CD4-positive, alpha-beta T cell treated with Interleukin-4 for 1 hour (primary cell): ENCODE measurements around the gene NEU2.
"Not testable (repeated sequence)": the region's sequence is repeated elsewhere in the genome, so short reads cannot be mapped to it uniquely, and the experiment has no call there.

Experiments used
- DNase-seq, 2 donors: peaks; one replicate each; pipeline ENCODE4 v3.0.0-alpha.2; 2020 to 2022

Gene NEU2

DNA sequence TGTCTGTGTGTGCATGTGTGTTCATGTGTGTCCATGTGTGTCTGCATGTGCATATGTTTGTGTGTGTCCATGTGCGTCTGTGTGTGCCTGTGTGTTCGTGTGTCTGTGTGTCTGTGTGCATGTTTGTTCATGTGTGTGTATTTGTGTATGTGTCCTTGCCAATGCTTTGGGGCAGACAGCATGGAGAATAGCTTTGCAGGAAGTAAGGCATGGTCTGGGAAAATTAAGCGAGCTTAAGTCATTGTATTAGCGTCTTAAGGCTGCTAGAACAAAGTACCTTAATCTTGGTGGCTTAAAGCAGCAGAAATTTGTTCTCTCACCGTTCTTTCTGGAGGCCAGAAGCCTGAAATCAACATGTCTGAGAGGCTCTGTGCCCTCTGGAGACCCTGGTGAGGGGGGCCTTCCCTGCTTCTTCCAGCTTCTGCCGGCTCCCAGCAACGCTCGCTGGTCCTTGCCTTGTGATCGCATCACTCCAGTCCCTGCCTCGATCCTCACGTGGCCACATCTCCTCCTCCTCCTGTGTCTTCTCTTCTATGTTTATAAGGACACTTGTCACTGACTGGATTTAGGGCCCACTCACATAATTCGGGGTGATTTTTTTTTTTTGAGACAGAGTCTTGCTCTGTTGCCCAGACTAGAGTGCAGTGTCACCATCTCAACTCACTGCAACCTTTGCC, 3.8 kb downstream of the NEU2 start:
- DNase-seq, result no peak

- DNase-seq, result no peak
These were observed 4.6 kb downstream of the NEU2 start for GRCh38 chr2:233037078-233037477.

- DNase-seq, result no peak
These were observed 6.9 kb downstream of the NEU2 start for GRCh38 chr2:233039212-233039845.

DNA sequence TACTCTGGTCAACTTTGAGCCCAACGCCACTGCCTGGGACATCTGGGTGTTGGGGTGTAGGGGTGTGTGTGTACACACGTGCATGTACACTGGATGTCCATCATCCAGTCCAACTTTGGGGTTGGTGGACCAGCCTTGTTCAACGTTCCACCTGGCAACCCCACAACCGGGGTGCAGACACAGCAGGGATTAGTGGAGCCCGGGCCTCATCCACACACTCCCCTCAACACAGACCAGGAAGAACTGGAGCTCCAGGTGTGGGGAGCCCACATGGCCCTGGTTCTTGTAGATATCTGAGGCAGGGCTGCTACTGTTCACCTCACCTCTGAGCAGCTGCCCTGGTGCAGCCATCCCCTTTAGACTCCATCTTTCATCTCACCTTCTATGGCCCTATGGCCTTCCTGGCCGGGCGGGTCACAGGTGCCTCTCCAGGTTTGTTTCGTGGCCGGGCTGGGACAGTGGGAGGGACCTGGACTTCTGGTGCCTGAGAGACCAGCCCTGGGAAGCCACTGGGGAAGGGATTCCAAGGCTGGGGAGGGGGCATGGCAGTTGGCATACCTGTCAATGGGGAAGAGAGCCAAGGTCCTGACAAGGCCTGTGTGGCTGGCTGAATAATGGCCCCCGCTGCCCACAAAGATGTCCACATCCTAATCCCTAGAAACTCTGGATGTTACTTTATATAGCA, 7.5 kb downstream of the NEU2 start:
- DNase-seq, result no peak

GRCh38 chr2:233040571-233040970, 8.1 kb downstream of the NEU2 start:
- DNase-seq, result no peak

- DNase-seq, result no peak
These were observed 9.4 kb downstream of the NEU2 start for GRCh38 chr2:233041722-233042323.

GRCh38 chr2:233042549-233042948, 10.1 kb downstream of the NEU2 start:
- DNase-seq, result no peak

DNA sequence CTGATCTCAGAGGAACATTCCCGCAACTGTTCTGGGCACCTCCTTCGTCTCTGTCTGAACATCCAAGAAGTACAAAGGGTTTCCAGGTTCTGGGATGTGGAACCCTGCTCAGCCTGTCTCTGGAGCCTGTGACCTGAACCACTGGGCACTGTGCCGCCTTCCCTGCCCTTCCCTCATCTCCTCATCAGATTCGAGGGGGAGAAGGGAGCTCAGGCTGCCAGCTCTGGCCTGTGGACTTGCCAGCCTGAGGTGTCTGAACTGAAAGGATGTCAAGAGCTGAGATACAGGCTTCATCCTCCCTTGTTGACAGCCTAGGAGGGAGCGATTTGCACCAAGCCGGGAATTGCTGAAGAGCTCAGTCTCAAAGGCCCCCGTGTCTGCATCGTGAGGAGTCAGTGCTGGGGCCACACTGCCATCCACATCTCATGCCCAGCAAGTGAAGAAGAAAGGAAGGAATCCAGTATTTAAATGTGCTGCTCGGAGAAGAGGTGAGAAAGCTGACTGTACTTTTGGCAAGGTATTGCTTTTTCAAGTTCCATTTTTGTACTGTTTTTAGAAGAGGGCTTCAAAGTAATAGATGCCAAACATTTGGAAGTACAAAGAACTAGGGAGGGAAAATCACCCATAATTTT, 12.6 kb downstream of the NEU2 start:
- DNase-seq, result no peak

DNA sequence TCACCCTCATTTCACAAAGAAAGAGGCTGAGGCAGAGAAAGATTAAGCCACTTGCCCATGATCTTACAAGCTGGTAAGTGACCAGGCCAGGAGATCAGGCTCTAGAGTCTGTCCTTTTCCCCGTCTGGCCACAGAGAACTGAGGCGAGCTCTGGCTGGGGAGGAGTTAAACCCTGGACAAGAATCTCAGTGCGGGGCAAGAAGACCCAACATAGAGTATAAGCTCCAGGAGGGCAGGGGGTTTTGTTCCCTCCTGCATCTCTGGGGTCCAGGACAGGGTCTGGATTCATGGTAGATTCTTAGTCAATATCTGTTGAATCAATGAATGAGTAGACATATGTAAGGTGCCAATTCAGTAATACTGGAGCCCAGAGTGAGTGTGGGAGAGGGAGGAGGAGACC, 14.7 kb downstream of the NEU2 start:
- DNase-seq, result no peak

GRCh38 chr2:233047667-233048066, 15.2 kb downstream of the NEU2 start:
- DNase-seq, result no peak

DNA sequence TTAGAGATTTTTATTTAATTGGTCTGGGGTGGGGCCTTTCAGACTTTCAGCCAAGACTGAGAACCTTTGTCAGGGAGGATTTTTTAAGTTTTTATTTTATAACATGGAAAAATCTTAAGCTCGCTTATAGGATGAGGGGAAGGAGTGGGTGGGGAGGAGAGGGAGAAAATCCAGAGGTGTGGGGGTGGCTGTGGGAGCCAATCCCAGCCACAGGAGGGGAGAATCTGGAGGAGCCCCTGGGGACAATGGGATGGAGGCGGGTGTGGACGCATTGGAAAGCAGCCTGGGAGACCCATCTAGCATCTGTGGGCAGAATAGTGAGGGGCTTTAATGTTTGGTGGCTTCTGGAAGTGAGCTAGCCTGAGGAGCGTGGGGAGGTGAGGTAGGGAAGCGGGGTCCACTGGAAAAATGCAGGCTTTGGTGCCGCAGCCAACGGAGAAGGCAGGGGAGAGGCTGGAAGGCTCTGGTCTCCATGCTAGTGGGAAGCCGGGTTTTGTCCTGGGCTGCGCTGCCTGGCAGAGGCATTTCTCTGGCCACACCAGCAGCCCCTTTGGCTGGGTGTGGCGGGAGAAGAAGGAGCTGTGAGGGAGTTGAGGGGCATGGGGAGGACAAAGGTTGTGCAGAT, 16.2 kb downstream of the NEU2 start:
- no peak for DNase-seq

DNA sequence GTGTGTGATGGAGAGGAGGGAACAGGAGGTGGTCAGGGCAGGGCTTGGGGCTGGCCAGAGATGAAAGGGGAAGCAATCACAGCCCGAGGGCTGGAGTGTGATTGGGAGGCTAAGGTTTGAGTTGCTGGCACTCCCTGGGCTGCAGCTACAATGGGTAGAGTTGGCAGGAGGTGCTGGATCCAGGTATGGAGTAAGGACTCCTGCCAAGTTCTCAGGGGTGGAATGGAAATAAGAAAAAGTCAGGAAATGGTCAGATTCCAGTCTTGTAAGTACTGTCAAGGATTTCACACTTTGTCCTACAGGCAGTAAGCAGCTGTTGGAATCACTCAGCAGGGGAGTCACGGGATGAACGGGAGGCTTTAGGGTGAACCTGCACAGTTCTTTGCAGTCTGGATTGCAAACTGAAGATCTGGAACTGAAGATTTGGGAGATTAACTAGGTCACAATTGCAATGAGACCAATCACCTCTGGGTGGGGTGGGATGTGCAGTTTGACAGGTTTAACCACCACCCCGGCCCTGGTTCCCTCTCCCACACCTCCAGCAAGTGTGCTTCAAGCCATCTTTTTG, 16.8 kb downstream of the NEU2 start:
- DNase-seq, result peak in 1 of 2 donors; percentile 20

- DNase-seq, result peak in 1 of 2 donors; percentile 26
These were observed 19.0 kb downstream of the NEU2 start for GRCh38 chr2:233051241-233052149.

DNA sequence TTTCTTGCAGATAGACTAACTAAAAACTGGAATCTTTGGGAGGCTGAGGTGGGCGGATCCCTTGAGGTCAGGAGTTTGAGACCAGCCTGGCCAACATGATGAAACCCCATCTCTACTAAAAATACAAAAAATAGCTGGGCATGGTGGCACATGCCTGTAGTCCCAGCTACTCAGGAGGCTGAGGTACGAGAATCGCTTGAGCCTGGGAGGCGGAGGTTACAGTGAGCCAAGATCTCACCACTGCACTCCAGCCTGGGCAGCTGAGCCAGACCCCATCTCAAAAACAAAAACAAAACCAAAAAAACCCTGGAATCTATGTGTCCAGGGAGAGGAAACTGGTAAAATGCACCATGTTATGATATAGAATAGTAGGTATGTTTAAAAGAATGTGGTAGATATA, 20.0 kb downstream of the NEU2 start:
- not testable (repeated sequence) for DNase-seq

GRCh38 chr2:233053928-233054784, 21.7 kb downstream of the NEU2 start:
- DNase-seq, result peak; percentile 61 to 70

DNA sequence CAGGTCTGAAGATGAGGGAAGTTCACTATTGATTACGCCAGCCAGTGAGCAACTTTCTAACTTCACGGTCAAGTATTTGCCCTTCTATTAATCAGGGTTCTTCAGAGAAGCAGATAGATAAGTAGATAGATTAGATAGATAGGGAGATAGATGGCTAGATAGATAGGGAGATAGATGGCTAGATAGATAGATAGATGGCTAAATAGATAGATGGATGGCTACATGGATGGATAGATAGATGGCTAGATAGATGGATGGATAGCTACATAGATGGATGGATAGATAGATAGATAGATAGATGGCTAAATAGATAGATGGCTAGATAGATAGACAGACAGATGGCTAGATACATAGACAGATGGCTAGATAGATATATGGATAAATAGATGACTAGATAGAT, 22.9 kb downstream of the NEU2 start:
- no peak for DNase-seq

GRCh38 chr2:233056961-233057605, 24.6 kb downstream of the NEU2 start:
- peak in 1 of 2 donors; percentile 4 for DNase-seq

GRCh38 chr2:233058717-233059546, 26.5 kb downstream of the NEU2 start:
- no peak for DNase-seq

DNA sequence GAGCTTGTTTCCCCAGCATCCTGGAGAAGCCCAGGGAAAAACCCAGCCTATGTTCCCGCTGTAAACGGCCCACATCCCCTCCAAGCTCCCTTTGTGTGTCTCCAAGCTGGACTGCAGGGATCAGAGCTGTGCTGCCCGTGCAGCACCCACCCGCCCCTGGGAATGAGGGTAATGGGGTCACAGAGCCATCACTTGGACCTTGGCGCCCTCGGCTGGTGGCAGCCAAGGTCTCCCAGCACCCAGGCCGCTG, 27.0 kb downstream of the NEU2 start:
- DNase-seq, result no peak
